H9 (cell line): ENCODE results near the gene C13orf42. TPM values are rescaled to one million over a fixed set of nuclear protein-coding genes. Genes with fewer than 3 reads are reported as not detected.
A peak's percentile ranks its signal among the peaks of the same experiment; 100 is the strongest.

Source experiments
- DNase-seq: peaks from one replicate; pipeline ENCODE4 v3.0.0-alpha.2; 2017
- H2AFZ ChIP-seq: one replicate; pipeline ENCODE4 v1.6.1; 2013; ENCODE audit warnings: mild to moderate bottlenecking, low read length, control low read depth, moderate library complexity
- H2AK5ac ChIP-seq: 2 replicates; pipeline ENCODE4 v1.6.1; 2013; ENCODE audit warnings: low read length, control low read depth, mixed read lengths; ENCODE audit not compliant: insufficient read length
- H2BK120ac ChIP-seq: one replicate; pipeline ENCODE4 v1.6.1; 2013; ENCODE audit warnings: low read depth, mild to moderate bottlenecking, low read length, control low read depth, inconsistent platforms; ENCODE audit not compliant: poor library complexity, severe bottlenecking
- H2BK12ac ChIP-seq: 2 replicates; pipeline ENCODE4 v1.6.1; 2013; ENCODE audit warnings: low read length, control low read depth, mixed read lengths, low read depth; ENCODE audit not compliant: insufficient read length
- H2BK15ac ChIP-seq: 2 replicates; pipeline ENCODE4 v1.6.1; 2013; ENCODE audit warnings: low read depth, low read length, control low read depth
- H2BK20ac ChIP-seq: one replicate; pipeline ENCODE4 v1.6.1; 2013; ENCODE audit warnings: low read depth, mild to moderate bottlenecking, low read length, control low read depth, inconsistent platforms; ENCODE audit not compliant: poor library complexity, severe bottlenecking
- H2BK5ac ChIP-seq: 2 replicates; pipeline ENCODE4 v1.6.1; 2013; ENCODE audit warnings: low read length, control low read depth, mixed read lengths; ENCODE audit not compliant: insufficient read length
- H3K14ac ChIP-seq: 2 replicates; pipeline ENCODE4 v1.6.1; 2013; ENCODE audit warnings: low read length, control low read depth; ENCODE audit not compliant: insufficient read depth
- H3K18ac ChIP-seq: 2 replicates; pipeline ENCODE4 v1.6.1; 2013; ENCODE audit warnings: low read depth, mild to moderate bottlenecking, mixed read lengths, low read length, control low read depth; ENCODE audit not compliant: insufficient read length
- H3K23ac ChIP-seq: 2 replicates; pipeline ENCODE4 v1.6.1; 2013; ENCODE audit warnings: low read length, control low read depth, mixed read lengths, low read depth; ENCODE audit not compliant: insufficient read length
- H3K23me2 ChIP-seq: 2 replicates; pipeline ENCODE4 v1.6.1; 2013; ENCODE audit warnings: low read depth, mild to moderate bottlenecking, mixed read lengths, low read length, control low read depth; ENCODE audit not compliant: insufficient read length, poor library complexity, severe bottlenecking
- H3K27ac ChIP-seq: 2 replicates; pipeline ENCODE4 v1.5.1; 2013; ENCODE audit warnings: low read length, control low read depth, mixed read lengths, low read depth; ENCODE audit not compliant: insufficient read length
- H3K27me3 ChIP-seq: 2 replicates; pipeline ENCODE4 v1.6.1; 2013; ENCODE audit warnings: low read length, control low read depth, inconsistent platforms; ENCODE audit not compliant: insufficient read depth
- H3K4ac ChIP-seq: 2 replicates; pipeline ENCODE4 v1.6.1; 2013; ENCODE audit warnings: low read depth, mild to moderate bottlenecking, control low read depth, inconsistent platforms, low read length, moderate library complexity
- H3K4me1 ChIP-seq: 2 replicates; pipeline ENCODE4 v1.6.1; 2013; ENCODE audit warnings: low read length, control low read depth, inconsistent platforms; ENCODE audit not compliant: insufficient read depth
- H3K4me2 ChIP-seq: 2 replicates; pipeline ENCODE4 v1.6.1; 2013; ENCODE audit warnings: low read length, control low read depth, mixed read lengths; ENCODE audit not compliant: insufficient read length, insufficient read depth
- H3K56ac ChIP-seq: 2 replicates; pipeline ENCODE4 v1.6.1; 2013; ENCODE audit warnings: low read depth, mild to moderate bottlenecking, mixed read lengths, low read length, control low read depth; ENCODE audit not compliant: insufficient read length
- H3K79me1 ChIP-seq: 2 replicates; pipeline ENCODE4 v1.6.1; 2013; ENCODE audit warnings: low read depth, mild to moderate bottlenecking, moderate library complexity, low read length, control low read depth, inconsistent platforms; ENCODE audit not compliant: insufficient read depth, poor library complexity, severe bottlenecking
- H3K79me2 ChIP-seq: 2 replicates; pipeline ENCODE4 v1.6.1; 2013; ENCODE audit warnings: low read length, control low read depth, inconsistent platforms; ENCODE audit not compliant: insufficient read depth
- H3K9ac ChIP-seq: 2 replicates; pipeline ENCODE4 v1.6.1; 2013; ENCODE audit warnings: low read length, control low read depth, mixed read lengths; ENCODE audit not compliant: insufficient read length; ENCODE audit errors: extremely low read depth
- H3K9me3 ChIP-seq: one replicate; pipeline ENCODE4 v1.6.1; 2013; ENCODE audit warnings: low read depth, low read length, inconsistent platforms; ENCODE audit not compliant: control insufficient read depth
- H3T11ph ChIP-seq: one replicate; pipeline ENCODE4 v1.6.1; 2013; ENCODE audit warnings: mild to moderate bottlenecking, low read length, control low read depth, inconsistent platforms
- H4K20me1 ChIP-seq: one replicate; pipeline ENCODE4 v1.6.1; 2013; ENCODE audit not compliant: control insufficient read depth, insufficient read length, insufficient read depth
- H4K5ac ChIP-seq: 2 replicates; pipeline ENCODE4 v1.6.1; 2013; ENCODE audit warnings: low read depth, mild to moderate bottlenecking, mixed read lengths, low read length, control low read depth; ENCODE audit not compliant: insufficient read length
- H4K8ac ChIP-seq: replicated peaks from 2 replicates; pipeline ENCODE4 v1.6.1; 2013; ENCODE audit warnings: low read length, control low read depth, mixed read lengths, low read depth; ENCODE audit not compliant: insufficient read length
- H4K91ac ChIP-seq: 2 replicates; pipeline ENCODE4 v1.6.1; 2013; ENCODE audit warnings: low read depth, mild to moderate bottlenecking, moderate library complexity, mixed read lengths, low read length, control low read depth; ENCODE audit not compliant: insufficient read length
- H3K27ac Mint-ChIP-seq, 3 experiments: 2 replicates in 2 of 3; 3 replicates in 1 of 3; pipeline ENCODE4 v1.8.0; 2020 to 2021; ENCODE audit warnings: mixed read lengths in 3 of 3, mild to moderate bottlenecking in 1 of 3, moderate library complexity in 1 of 3
- H3K27me3 Mint-ChIP-seq: 2 replicates; pipeline ENCODE4 v1.8.0; 2021; ENCODE audit warnings: low read depth, mild to moderate bottlenecking, moderate library complexity, mixed read lengths
- H3K36me3 Mint-ChIP-seq, 3 experiments: 2 replicates in 2 of 3; 3 replicates in 1 of 3; pipeline ENCODE4 v1.8.0; 2020 to 2021; ENCODE audit warnings: low read depth in 3 of 3, mixed read lengths in 3 of 3; ENCODE audit not compliant: insufficient read depth in 1 of 3
- H3K4me1 Mint-ChIP-seq, 2 experiments: 2 replicates each; pipeline ENCODE4 v1.8.0; 2020; ENCODE audit warnings: mixed read lengths in 2 of 2
- H3K4me3 Mint-ChIP-seq, 2 experiments: 2 replicates in 1 of 2; 3 replicates in 1 of 2; pipeline ENCODE4 v1.8.0; 2020 to 2021; ENCODE audit warnings: mild to moderate bottlenecking in 2 of 2, mixed read lengths in 2 of 2, moderate library complexity in 1 of 2
- H3K9me3 Mint-ChIP-seq, 2 experiments: 2 replicates in 1 of 2; 3 replicates in 1 of 2; pipeline ENCODE4 v1.8.0; 2020; ENCODE audit warnings: mild to moderate bottlenecking in 2 of 2, mixed read lengths in 2 of 2, moderate library complexity in 1 of 2
- WGBS: extraction: QIAGEN DNeasy Blood & Tissue Kit; methylation state at CpG from one replicate; pipeline ENCODE4 v1.1.7; 2013; ENCODE audit warnings: missing lambda C conversion rate, low lambda C conversion rate, mixed read lengths; ENCODE audit not compliant: insufficient read length; ENCODE audit errors: extremely low coverage; 5-methylcytosine and 5-hydroxymethylcytosine counted together
- total RNA-seq: library from RNA; stranded (reverse); gene quantifications from 2 replicates; pipeline ENCODE4 v1.2.1, GENCODE V29; 2021
- TF ChIP-seq, protein P1 (sequence below): fragments of 200-600 bp; sonication (generic); conservative IDR thresholded peaks from 3 replicates; pipeline ENCODE4 v1.8.0; 2021; ENCODE audit warnings: antibody characterized with exemption, mild to moderate bottlenecking

The C13orf42 gene
- total RNA-seq, 1 experiment from 2014 or later, result 16.5 TPM

DNA sequence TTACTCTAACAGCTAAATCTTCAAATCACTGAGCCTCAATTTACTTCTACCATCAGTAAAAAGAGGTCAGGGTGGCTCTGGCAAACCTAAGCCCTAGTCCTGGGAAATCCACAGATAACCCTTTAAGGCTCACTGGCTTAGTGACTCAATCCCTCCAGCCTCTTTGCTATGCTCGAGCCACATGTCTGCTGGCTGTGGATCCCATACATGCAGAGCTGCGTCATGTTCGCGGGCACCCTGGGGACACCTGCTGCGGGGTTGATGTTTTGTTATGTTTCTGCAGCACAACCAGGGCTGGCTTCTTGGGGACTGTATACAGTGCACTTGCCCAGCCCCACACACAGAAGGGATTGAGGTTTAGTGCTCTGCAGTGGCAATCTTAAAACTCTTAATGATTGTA lies 41.6 kb upstream of the C13orf42 start:
- no peaks in the 10 kb centered on the region for H3K27me3 ChIP-seq
- no peak overlapping the region for H3K4me2 ChIP-seq
- no peak overlapping the region for H3K9ac ChIP-seq
- Mint-ChIP-seq H3K4me1 (peaks cover 72 to 83% of the 10 kb centered on the region in 2 experiments), H3K9me3 (peaks cover 3% of the 10 kb centered on the region in 2 experiments; a peak in 3 of 5 replicates), H3K4me3 (no peak overlapping the region), H3K27me3 (no peaks in the 10 kb centered on the region; the same call in 1 of the 2 replicates), H3K27ac (peak overlapping the region in 2 of 3 experiments; percentile 77 to 96; a peak in 5 of 7 replicates), H3K36me3 (peaks cover 11 to 21% (median 12%) of the 10 kb centered on the region in 3 experiments)
- H3K18ac ChIP-seq, result no peak overlapping the region
- no CpG with 5 or more reads among the region's 5 CpGs for WGBS
- H3K4ac ChIP-seq, result no peak overlapping the region
- no peak overlapping the region for H2BK12ac ChIP-seq
- no peak overlapping the region for H3K14ac ChIP-seq
- no peaks in the 10 kb centered on the region for H3K9me3 ChIP-seq
- no peak overlapping the region for H2AFZ ChIP-seq
- no peak overlapping the region for H2BK120ac ChIP-seq
- no peak overlapping the region for H3K56ac ChIP-seq
- no peak overlapping the region for H4K8ac ChIP-seq
- H3T11ph ChIP-seq, result no peak overlapping the region
- H2BK15ac ChIP-seq, result no peak overlapping the region
- H3K79me1 ChIP-seq, result no peaks in the 10 kb centered on the region
- TF ChIP-seq, protein P1, sequence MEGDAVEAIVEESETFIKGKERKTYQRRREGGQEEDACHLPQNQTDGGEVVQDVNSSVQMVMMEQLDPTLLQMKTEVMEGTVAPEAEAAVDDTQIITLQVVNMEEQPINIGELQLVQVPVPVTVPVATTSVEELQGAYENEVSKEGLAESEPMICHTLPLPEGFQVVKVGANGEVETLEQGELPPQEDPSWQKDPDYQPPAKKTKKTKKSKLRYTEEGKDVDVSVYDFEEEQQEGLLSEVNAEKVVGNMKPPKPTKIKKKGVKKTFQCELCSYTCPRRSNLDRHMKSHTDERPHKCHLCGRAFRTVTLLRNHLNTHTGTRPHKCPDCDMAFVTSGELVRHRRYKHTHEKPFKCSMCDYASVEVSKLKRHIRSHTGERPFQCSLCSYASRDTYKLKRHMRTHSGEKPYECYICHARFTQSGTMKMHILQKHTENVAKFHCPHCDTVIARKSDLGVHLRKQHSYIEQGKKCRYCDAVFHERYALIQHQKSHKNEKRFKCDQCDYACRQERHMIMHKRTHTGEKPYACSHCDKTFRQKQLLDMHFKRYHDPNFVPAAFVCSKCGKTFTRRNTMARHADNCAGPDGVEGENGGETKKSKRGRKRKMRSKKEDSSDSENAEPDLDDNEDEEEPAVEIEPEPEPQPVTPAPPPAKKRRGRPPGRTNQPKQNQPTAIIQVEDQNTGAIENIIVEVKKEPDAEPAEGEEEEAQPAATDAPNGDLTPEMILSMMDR, result no peak
- no peaks in the 10 kb centered on the region for H4K20me1 ChIP-seq
- no peak overlapping the region for H2AK5ac ChIP-seq
- no peak overlapping the region for H2BK5ac ChIP-seq
- H3K23me2 ChIP-seq, result no peaks in the 10 kb centered on the region
- H3K79me2 ChIP-seq, result no peaks in the 10 kb centered on the region
- H2BK20ac ChIP-seq, result no peak overlapping the region
- no peak overlapping the region for H3K23ac ChIP-seq
- no peak overlapping the region for H4K5ac ChIP-seq
- H3K27ac ChIP-seq, result no peak overlapping the region
- H4K91ac ChIP-seq, result no peak overlapping the region
- H3K4me1 ChIP-seq, result peaks cover 40% of the 10 kb centered on the region
- no peak for DNase-seq
